EH (cell line): ENCODE data around the gene SEPTIN1.
"Not testable (repeated sequence)": the region's sequence is repeated elsewhere in the genome, so short reads cannot be mapped to it uniquely, and the experiment has no call there.

Experiments
- DNase-seq: peaks from one replicate; pipeline ENCODE4 v3.0.0-alpha.2; 2015; ENCODE audit warnings: low read depth

The SEPTIN1 gene

GRCh38 chr16:30401768-30402425 is 19.5 kb upstream of the SEPTIN1 start:
- no peak for DNase-seq

- DNase-seq: no peak
Observed at GRCh38 chr16:30399435-30400186, 17.2 kb upstream of the SEPTIN1 start.

DNA sequence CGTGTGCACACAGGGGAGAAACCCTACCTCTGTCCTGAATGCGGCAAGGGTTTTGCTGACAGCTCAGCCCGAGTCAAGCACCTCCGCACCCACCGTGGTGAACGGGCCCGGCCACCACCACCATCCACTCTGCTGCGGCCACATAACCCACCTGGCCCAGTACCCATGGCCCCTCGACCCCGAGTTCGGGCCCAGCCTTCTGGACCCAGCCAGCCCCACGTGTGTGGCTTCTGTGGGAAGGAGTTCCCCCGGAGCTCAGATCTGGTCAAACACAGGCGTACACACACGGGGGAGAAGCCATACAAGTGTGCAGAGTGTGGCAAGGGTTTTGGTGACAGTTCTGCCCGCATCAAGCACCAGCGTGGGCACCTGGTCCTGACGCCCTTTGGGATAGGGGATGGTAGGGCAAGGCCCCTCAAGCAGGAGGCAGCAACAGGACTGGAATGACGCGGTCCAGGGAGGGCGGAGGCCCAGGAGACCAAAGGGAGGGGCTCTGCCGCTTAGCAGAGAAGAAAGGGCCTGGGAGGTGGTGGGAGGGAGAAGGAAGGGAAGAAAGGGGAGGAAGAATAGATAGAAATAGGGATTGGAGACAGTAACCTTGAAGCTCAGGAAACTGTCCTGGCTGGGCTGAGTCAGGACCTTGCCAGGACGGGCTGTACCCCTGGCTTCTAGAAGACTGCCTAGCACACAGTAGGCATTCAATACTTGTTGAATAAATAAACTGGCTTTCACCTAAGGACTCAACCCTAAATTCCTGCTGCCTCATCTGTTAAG is 16.5 kb upstream of the SEPTIN1 start:
- no peak for DNase-seq

- DNase-seq: no peak
Observed at GRCh38 chr16:30397776-30398660, 15.7 kb upstream of the SEPTIN1 start.

- no peak for DNase-seq
Observed at GRCh38 chr16:30397056-30397455, 14.7 kb upstream of the SEPTIN1 start.

GRCh38 chr16:30396627-30397026 is 14.3 kb upstream of the SEPTIN1 start:
- DNase-seq: not testable (repeated sequence)

DNA sequence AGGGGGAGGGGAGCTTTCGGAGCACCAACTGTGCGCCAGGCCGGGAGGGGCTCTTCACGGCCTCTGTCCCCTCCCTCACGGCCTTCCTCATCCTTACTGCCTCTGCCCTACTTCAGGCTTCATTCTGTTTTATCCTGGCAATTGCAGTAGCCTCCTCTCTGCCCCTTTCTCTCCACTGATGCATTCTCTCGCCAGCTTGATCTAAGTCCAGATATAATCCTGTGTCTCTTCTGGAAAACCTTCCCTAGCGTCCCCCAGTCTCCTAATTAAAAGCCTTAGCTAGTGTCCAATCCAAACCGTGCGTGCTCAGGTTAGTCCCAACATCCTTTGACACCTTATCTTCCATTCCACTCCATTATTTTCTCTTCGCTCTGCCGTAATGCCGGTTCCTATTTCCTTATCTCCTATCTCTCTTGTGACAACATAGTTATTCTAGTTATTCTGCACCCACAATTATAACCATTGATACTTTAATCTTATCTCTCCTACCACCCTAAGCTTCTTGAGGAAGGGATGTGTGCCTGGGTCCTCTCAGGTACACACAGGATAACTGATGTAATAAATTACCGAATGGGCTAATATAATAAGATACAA is 13.7 kb upstream of the SEPTIN1 start:
- DNase-seq: no peak

GRCh38 chr16:30395155-30395991 is 13.0 kb upstream of the SEPTIN1 start, which contains the start of gene ZNF48:
Gene ZNF48, plus strand, starts transcription at chr16:30395420. Its CDS starts 375 bp downstream, at chr16:30395795.
- peak; percentile 90 for DNase-seq

GRCh38 chr16:30394592-30395154 is 12.3 kb upstream of the SEPTIN1 start:
- DNase-seq: peak; percentile 58

DNA sequence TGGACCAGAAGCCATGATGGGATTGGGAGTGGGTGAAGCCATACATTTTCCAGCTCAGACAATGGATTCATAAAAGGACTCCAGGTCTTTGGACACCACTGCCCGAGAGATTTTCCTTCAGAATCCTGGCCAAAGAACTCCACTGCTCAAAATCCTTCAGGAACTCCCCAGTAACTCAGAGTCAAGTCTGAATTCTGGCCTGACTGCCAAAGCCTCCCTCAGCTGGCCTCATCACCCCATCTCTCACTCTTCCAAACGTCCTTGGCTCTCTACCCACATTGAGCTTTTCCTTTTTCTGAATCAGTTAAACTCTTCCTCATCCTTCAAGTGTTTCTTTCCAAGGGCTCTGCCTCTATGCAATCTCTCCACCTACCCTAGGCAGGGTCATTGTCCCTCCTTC is 1.2 kb upstream of the SEPTIN1 start:
- no peak for DNase-seq

- no peak for DNase-seq
Observed at GRCh38 chr16:30381291-30382041, 895 bp downstream of the SEPTIN1 start.

GRCh38 chr16:30380803-30381208 is 1.6 kb downstream of the SEPTIN1 start:
- no peak for DNase-seq

- no peak for DNase-seq
Observed at GRCh38 chr16:30380072-30380802, 2.1 kb downstream of the SEPTIN1 start.

GRCh38 chr16:30379158-30379783 is 3.1 kb downstream of the SEPTIN1 start:
- no peak for DNase-seq

- peak; percentile 97 for DNase-seq
Observed at GRCh38 chr16:30378236-30379157, 3.9 kb downstream of the SEPTIN1 start.

DNA sequence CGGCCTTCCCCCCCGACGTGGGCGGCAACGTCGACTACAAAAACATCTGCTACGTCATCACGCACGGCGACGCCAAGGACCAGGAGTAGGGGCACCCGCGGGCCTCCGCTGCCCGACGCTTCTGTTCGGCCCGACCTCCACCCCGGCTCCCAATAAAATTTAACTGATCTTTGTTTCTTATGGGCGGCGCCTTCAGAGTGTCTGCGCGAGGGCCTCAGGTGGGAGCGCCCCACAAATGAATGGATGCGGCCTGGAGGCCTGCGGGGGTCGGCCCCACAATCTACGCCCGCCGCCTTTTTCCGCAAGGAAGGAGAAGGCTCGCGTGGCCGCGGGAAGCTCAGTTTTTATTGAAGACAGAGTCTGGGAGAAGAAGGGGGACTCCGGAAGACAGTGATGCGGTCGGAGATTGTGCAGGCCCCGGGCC is 4.5 kb downstream of the SEPTIN1 start:
- DNase-seq: peak; percentile 88
